HEK293T (cell line): ENCODE data around the gene VWA1.
A peak's percentile ranks its signal among the peaks of the same experiment; 100 is the strongest.
"Not testable (repeated sequence)": the region's sequence is repeated elsewhere in the genome, so short reads cannot be mapped to it uniquely, and the experiment has no call there.

Experiments used
- CTCF ChIA-PET: fragments of 350-600 bp; formaldehyde crosslinking; extraction: SDS; loops from one replicate; lab custom pipeline; 2021; ENCODE audit warnings: antibody characterized with exemption, inconsistent platforms; lab: Yijun Ruan, JAX
- POLR2A ChIA-PET: fragments of 350-600 bp; formaldehyde crosslinking; extraction: SDS; loops from one replicate; lab custom pipeline; 2020; ENCODE audit warnings: antibody characterized with exemption, inconsistent platforms; lab: Yijun Ruan, JAX
- DNase-seq: peaks from one replicate; pipeline ENCODE4 v3.0.0; 2012; ENCODE audit warnings: mixed read lengths; ENCODE audit errors: extremely low spot score
- ARNT ChIP-seq: fragments of 450-650 bp; IDR thresholded peaks from 2 replicates; pipeline ENCODE4 v1.6.1; 2017; ENCODE audit warnings: mild to moderate bottlenecking
- BHLHE40 ChIP-seq: fragments of 450-650 bp; IDR thresholded peaks from 2 replicates; pipeline ENCODE4 v1.6.1; 2016; ENCODE audit warnings: mild to moderate bottlenecking, moderate library complexity, borderline replicate concordance
- CTBP1 ChIP-seq: fragments of 450-650 bp; IDR thresholded peaks from 2 replicates; pipeline ENCODE4 v1.6.1; 2016; ENCODE audit warnings: borderline replicate concordance
- ELF4 ChIP-seq: fragments of 450-650 bp; IDR thresholded peaks from 2 replicates; pipeline ENCODE4 v1.6.1; 2017; ENCODE audit warnings: antibody characterized with exemption
- FOXA1 ChIP-seq: fragments of 450-650 bp; IDR thresholded peaks from 2 replicates; pipeline ENCODE4 v1.6.1; 2016; ENCODE audit warnings: mild to moderate bottlenecking
- FOXK2 ChIP-seq: fragments of 450-650 bp; IDR thresholded peaks from 2 replicates; pipeline ENCODE4 v1.6.1; 2016; ENCODE audit warnings: mild to moderate bottlenecking
- FOXM1 ChIP-seq: fragments of 450-650 bp; IDR thresholded peaks from 2 replicates; pipeline ENCODE4 v1.6.1; 2017; ENCODE audit warnings: mild to moderate bottlenecking, borderline replicate concordance
- HDGF ChIP-seq: fragments of 450-650 bp; IDR thresholded peaks from 2 replicates; pipeline ENCODE4 v1.6.1; 2017; ENCODE audit warnings: antibody characterized with exemption, borderline replicate concordance
- L3MBTL2 ChIP-seq: fragments of 450-650 bp; conservative IDR thresholded peaks from 2 replicates; pipeline ENCODE4 v1.6.1; 2016; ENCODE audit warnings: mild to moderate bottlenecking
- LEF1 ChIP-seq: fragments of 450-650 bp; IDR thresholded peaks from 2 replicates; pipeline ENCODE4 v1.6.1; 2017; ENCODE audit warnings: mild to moderate bottlenecking, borderline replicate concordance
- NFRKB ChIP-seq: fragments of 450-650 bp; IDR thresholded peaks from 2 replicates; pipeline ENCODE4 v1.6.1; 2016; ENCODE audit warnings: mild to moderate bottlenecking, moderate library complexity
- PKNOX1 ChIP-seq: fragments of 450-650 bp; IDR thresholded peaks from 2 replicates; pipeline ENCODE4 v1.6.1; 2016
- SP1 ChIP-seq: fragments of 450-650 bp; IDR thresholded peaks from 2 replicates; pipeline ENCODE4 v1.6.1; 2017
- SUZ12 ChIP-seq: fragments of 450-650 bp; IDR thresholded peaks from 2 replicates; pipeline ENCODE4 v1.6.1; 2016; ENCODE audit warnings: mild to moderate bottlenecking
- TARDBP ChIP-seq: fragments of 450-650 bp; IDR thresholded peaks from 2 replicates; pipeline ENCODE4 v1.6.1; 2016
- ZNF384 ChIP-seq: fragments of 450-650 bp; IDR thresholded peaks from 2 replicates; pipeline ENCODE4 v1.6.1; 2016

The VWA1 gene

GRCh38 chr1:1400576-1401456, 34.7 kb upstream of the VWA1 start:
- no peak for DNase-seq
- ChIA-PET CTCF (interaction anchor here (0.6 to 1.4 kb wide), 3 partner anchors 40 to 178 kb away, joined by 3 to 6 read pairs (median 4); no protein-coding TSS in a partner anchor), POLR2A (interaction anchor here (1.0 to 2.7 kb wide), 5 partner anchors 14 to 104 kb away, joined by 3 to 54 read pairs (median 7); partner anchors contain the start of genes AURKAIP1 and DVL1)
- no peak for TF ChIP-seq SUZ12

- CTCF ChIA-PET, result interaction anchor here (1.4 kb wide), 1 partner anchor 13 kb away, joined by 9 read pairs; no protein-coding TSS in a partner anchor
- DNase-seq, result no peak
- POLR2A ChIA-PET, result interaction anchor here (1.0 to 1.4 kb wide), 3 partner anchors 26 to 103 kb away, joined by 4 to 5 read pairs (median 4); partner anchors contain the start of genes ATAD3C and AURKAIP1
- TF ChIP-seq PKNOX1 (no peak), HDGF (no peak), ELF4 (no peak), SP1 (no peak)
Observed at GRCh38 chr1:1401457-1402010, 34.0 kb upstream of the VWA1 start.

- TF ChIP-seq FOXA1 (no peak), L3MBTL2 (no peak), HDGF (no peak), LEF1 (no peak), FOXM1 (no peak), CTBP1 (no peak), FOXK2 (no peak), TARDBP (no peak), ARNT (no peak), PKNOX1 (no peak), BHLHE40 (no peak), SP1 (no peak)
- POLR2A ChIA-PET, result interaction anchor here (0.7 to 1.4 kb wide), 7 partner anchors 13 to 102 kb away, joined by 3 to 5 read pairs (median 4); partner anchors contain the start of genes ATAD3C and AURKAIP1
- CTCF ChIA-PET, result interaction anchor here (0.5 to 1.4 kb wide), 7 partner anchors 10 to 421 kb away, joined by 3 to 9 read pairs (median 4); no protein-coding TSS in a partner anchor
- DNase-seq, result peak; percentile 60
Observed at GRCh38 chr1:1402072-1402900, 33.2 kb upstream of the VWA1 start.

GRCh38 chr1:1402901-1403392, 32.5 kb upstream of the VWA1 start:
- CTCF ChIA-PET, result interaction anchor here (0.7 to 1.4 kb wide), 5 partner anchors 11 to 102 kb away, joined by 3 to 9 read pairs (median 4); no protein-coding TSS in a partner anchor
- not testable (repeated sequence) for DNase-seq
- POLR2A ChIA-PET, result interaction anchor here (0.7 to 1.4 kb wide), 5 partner anchors 12 to 102 kb away, joined by 3 to 4 read pairs (median 4); no protein-coding TSS in a partner anchor

GRCh38 chr1:1403653-1404052, 31.8 kb upstream of the VWA1 start:
- DNase-seq, result no peak
- TF ChIP-seq NFRKB (no peak), HDGF (no peak), LEF1 (no peak), ZNF384 (no peak), FOXM1 (no peak), PKNOX1 (no peak), L3MBTL2 (no peak), ELF4 (no peak), ARNT (no peak), BHLHE40 (no peak), TARDBP (no peak), FOXA1 (no peak), SP1 (no peak)
- CTCF ChIA-PET, result no interaction called here
- POLR2A ChIA-PET, result no interaction called here
